HG02571 (cell line): Measurements from ENCODE around the gene OXA1L.
"Not testable (repeated sequence)": the region's sequence is repeated elsewhere in the genome, so short reads cannot be mapped to it uniquely, and the experiment has no call there.

Source experiments
- ATAC-seq: cut with Tn5 transposase; IDR thresholded peaks from one replicate; pipeline ENCODE4 v1.9.1; 2021; ENCODE audit warnings: mild to moderate bottlenecking, moderate library complexity; ENCODE audit not compliant: unreplicated experiment

OXA1L gene

GRCh38 chr14:22768947-22769346 is 2.5 kb downstream of the OXA1L start:
- no peak for ATAC-seq

- no peak for ATAC-seq
Observed at GRCh38 chr14:22769369-22769768, 2.9 kb downstream of the OXA1L start.

DNA sequence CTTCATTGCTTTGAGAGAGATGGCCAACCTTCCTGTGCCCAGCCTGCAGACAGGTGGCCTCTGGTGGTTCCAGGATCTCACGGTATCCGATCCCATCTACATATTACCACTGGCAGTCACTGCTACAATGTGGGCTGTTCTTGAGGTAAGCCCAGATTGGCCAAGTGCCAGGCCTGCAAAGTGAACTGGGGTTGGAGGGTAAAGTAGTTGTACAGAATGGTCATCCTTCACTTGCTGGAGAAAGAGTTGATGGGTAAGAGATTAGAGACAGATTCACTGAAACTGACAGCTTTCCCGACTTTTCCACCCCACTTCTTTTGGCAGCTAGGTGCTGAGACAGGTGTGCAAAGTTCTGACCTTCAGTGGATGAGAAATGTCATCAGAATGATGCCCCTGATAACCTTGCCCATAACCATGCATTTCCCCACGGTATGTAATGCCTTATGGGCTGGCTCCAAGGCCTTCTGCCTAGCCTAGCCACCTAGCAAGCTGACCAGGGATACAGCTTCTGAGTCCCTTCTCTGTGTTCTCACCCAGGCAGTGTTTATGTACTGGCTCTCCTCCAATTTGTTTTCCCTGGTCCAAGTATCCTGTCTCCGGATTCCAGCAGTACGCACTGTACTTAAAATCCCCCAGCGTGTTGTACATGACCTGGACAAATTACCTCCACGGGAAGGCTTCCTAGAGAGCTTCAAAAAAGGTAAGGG is 4.1 kb downstream of the OXA1L start:
- ATAC-seq, result no peak

DNA sequence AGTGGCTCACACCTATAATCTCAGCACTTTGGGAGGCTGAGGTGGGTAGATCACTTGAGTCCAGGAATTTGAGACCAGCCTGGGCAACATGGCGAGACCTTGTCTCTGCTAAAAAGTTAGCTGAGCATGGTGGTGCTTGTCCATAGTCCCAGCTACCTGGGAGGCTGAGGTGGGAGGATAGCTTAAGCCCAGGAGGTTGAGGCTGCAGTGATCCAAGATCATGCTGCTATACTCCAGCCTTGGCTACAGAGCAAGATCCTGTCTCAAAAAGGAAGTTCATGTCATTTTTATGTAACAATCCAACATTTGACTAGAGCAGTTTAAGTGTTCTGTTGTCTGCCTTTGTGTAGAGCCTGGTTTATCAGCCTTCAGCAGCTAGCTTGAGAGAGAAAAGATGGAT is 6.2 kb downstream of the OXA1L start:
- ATAC-seq, result no peak

- no peak for ATAC-seq
Observed at GRCh38 chr14:22773162-22774010, 6.9 kb downstream of the OXA1L start.

DNA sequence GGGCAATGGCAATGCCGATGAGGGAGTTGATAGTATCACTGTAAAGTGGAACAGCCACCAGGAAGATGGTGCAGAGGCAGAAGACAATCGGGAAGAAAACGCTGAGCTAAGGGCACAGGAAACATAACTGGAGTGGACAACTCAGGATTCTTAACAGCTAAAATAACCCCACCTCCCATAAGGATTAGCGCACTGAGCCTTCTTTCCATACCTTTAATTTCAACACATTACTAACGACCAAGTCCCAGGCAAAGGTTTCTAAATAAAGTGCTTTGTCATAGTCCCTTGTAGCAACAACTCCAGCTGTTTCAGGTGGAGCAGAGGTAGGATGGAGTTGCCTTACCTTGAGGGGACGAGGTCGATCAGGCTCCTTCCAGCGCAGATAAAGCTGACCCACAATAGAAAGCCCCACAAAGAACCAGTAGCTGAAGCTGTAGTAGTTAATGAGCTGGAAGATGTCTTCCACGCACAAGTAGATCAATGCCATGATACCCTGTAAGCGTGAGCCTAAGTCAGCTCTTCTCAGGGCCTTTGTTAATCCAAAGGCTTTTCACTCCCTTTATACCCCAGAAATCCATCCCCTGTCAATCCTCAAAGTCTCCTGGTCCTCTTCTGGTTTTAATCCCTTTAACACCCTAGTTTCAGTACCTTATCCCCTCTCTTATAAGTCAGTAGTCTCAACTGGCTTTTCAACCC is 7.7 kb downstream of the OXA1L start:
- no peak for ATAC-seq

DNA sequence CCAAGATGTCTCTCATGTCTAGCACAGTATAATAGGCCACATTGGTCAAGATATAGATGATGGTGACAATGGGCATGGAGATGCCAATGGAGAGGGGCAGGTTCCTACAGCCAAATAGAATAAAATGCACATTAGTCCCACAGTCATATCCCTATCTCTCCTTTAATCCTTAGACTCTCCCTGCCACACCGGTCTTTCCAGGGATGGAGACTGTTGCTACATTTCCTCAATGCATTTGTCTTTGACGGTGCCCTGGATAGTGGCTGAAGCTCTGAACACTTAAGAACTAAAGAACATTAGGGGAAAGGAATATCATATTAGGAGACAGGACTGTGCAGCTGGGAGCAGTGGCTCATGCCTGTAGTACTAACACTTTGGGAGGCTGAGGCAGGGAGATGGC is 9.7 kb downstream of the OXA1L start:
- ATAC-seq, result no peak

- ATAC-seq, result not testable (repeated sequence)
Observed at GRCh38 chr14:22776849-22777248, 10.4 kb downstream of the OXA1L start.

DNA sequence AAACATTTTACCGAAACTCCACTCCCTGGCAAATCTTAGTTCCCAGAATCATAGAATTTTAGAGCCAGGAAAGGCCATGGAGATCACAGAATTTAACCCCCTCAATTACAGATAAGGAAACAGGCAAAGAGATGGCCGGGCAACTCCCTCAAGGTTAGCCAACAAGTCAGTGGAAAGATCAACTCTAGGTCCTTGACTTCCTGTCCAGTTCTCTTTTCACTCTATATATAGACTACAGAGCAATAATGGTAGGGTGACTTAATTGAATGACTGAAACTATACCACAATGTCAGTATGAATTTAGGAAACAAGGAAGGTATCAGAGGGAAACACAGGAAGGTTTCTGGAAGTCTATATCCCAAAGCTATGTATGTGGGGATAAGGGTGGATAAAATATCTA is 11.6 kb downstream of the OXA1L start:
- ATAC-seq, result no peak

GRCh38 chr14:22780105-22780679 is 13.7 kb downstream of the OXA1L start:
- ATAC-seq, result no peak

GRCh38 chr14:22780941-22781300 is 14.4 kb downstream of the OXA1L start:
- ATAC-seq, result no peak

DNA sequence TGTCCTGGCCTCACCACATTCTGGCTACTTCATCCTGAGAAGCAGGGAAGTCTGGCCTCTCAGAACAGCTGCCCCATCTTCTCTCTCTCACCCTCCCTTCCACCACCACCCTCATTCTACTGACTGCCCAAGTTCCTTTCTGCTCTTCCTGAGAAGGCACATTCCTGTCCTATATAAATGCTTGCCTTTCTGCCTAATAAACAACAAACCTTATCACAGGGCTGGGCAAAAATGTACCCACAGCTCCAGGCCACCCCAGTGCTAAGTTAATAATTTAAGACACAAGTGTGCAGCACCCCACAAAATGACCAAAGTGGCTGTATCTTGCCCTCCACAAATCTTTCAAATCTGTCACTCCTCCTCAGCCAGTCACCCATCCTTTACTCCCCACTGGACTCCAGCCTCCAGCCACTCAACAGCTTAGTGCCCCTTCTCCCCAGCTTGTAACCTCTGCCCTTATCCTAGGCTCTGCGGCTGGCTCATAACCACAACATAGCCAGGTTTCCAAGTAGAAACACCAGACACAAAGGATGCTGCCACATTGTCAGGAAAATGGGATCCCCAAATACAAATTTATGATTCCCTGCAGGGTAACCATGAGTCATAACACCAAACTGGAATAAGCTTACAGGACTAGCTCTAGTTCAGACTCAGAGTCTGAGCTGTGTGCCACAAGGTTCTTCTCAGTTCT is 15.0 kb downstream of the OXA1L start:
- no peak for ATAC-seq

GRCh38 chr14:22786685-22787084 is 20.2 kb downstream of the OXA1L start:
- ATAC-seq, result no peak

GRCh38 chr14:22791301-22791700 is 24.8 kb downstream of the OXA1L start:
- no peak for ATAC-seq

DNA sequence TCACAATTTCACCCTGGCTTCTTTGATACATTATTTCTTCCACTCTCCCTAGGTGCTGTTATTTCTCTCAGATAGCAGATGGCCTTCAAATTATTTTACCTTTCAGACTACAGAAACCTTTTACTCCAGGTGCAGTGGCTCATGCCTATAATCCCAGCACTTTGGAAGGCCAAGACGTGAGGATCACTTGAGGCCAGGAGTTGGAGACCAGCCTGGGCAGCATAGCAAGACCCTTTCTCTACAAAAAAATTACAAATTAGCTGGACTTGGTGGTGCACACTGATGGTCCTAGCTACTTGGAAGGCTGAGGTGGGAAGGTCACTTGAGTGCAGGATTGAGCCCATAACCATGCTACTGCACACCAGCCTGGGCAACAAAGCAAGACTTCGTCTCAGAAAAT is 25.7 kb downstream of the OXA1L start:
- no peak for ATAC-seq

- ATAC-seq, result not testable (repeated sequence)
Observed at GRCh38 chr14:22793550-22793949, 27.1 kb downstream of the OXA1L start.

GRCh38 chr14:22793976-22794375 is 27.5 kb downstream of the OXA1L start:
- ATAC-seq, result no peak

DNA sequence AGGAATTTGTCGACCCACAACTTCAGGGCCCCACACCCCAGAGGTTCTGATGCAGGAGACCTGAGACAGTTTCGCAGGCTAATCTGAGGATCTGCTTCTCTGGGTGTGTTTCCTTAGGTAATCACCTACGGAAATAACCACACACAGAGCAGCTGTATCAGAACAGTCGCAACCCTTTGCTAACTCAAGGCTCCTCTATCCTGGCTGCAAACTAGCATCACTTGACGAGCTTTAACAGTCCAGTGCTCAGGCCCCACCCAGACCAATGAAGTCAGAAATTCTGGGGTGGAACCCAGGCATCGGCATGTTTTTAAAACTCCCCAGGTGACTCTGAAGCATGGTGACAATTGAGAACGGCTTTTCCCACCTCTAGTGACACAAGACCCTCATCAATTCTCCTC is 28.1 kb downstream of the OXA1L start:
- peak; percentile 36 for ATAC-seq

- no peak for ATAC-seq
Observed at GRCh38 chr14:22796087-22796707, 29.7 kb downstream of the OXA1L start.
